ENCODE measurements around the gene CTLA4.

CTLA4 gene

DNA sequence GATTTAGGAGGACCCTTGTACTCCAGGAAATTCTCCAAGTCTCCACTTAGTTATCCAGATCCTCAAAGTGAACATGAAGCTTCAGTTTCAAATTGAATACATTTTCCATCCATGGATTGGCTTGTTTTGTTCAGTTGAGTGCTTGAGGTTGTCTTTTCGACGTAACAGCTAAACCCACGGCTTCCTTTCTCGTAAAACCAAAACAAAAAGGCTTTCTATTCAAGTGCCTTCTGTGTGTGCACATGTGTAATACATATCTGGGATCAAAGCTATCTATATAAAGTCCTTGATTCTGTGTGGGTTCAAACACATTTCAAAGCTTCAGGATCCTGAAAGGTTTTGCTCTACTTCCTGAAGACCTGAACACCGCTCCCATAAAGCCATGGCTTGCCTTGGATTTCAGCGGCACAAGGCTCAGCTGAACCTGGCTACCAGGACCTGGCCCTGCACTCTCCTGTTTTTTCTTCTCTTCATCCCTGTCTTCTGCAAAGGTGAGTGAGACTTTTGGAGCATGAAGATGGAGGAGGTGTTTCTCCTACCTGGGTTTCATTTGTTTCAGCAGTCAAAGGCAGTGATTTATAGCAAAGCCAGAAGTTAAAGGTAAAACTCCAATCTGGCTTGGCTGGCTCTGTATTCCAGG is at the start of gene CTLA4:
TSS of gene CTLA4 (plus strand) at position 211 of the 640 bp plus-strand sequence. CDS start at position 383, 172 bp downstream.
- DNase-seq (ENCODE audit: low read depth) = no peak

DNA sequence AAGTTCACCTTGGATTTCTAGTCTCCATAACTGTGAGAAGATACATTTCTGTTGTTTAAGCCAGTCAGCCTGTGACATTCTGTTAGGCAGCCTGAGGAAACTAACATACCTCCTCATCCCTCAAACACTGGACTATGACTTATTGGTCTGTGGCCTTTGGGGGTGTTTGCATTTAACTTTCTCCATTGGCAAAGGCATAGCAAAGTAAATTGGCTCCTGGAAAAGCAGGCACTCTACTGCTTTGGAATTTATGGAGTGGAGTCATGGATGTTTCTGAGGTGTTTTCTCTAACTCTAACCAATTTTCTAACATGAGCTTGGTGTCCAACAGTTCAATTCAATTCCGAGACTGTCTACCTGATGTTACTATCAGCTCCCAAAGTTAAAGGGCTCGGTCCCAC is 48.9 kb upstream of the CTLA4 start:
- DNase-seq (ENCODE audit: low read depth) = no peak

DNA sequence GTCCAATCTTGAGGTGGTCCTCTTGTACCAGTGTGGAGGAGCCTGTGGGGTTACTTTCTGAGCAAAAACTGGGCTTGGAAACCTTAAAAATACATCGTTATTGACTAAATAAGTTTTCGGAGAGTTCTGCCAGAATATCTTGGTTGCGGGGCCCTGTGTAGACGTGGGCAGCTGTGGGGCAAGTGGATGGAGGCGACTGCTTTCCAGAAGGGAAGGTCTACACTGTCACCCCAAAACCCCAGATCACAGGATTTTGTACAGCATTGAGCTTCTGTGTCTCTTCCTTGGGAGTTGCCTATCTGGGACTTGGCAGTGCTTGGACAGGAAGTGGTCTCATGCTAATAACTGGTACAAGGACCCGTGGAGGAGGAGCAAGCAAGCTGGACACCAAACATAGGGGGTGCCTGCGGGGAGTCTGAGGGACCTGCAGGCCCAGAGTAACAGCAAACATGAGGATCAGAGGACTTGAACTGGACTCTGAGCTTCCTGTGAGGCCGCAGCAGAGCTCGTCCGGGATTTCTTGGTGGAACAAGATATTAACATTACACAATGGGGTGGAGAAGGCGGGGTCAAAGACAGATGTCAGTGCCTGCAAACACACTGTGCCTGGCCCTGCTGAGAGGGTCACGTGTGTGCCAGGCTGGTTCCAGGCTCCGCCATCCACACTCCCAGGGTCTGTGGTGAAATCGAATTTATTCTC is 48.0 kb upstream of the CTLA4 start:
- DNase-seq (ENCODE audit: low read depth) = no peak

DNA sequence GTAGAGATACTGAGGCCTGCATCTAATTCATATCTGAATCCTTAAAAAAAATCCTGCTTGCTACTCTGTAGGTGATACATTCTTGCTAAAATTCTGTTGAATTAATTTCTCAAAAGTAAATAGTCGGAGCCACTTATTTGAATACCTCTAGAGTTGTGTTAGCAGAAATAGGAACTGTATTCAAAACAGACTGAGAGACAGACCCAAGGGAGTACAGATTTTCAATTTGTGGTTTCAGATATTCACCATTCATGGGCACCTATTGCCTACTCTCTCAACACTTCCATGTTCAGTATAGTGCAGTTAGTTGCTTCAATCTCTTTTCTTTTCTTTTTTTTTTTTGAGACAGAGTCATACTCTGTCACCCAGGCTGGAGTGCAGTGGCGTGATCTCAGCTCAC is 46.6 kb upstream of the CTLA4 start:
- DNase-seq (ENCODE audit: low read depth) = no peak

DNA sequence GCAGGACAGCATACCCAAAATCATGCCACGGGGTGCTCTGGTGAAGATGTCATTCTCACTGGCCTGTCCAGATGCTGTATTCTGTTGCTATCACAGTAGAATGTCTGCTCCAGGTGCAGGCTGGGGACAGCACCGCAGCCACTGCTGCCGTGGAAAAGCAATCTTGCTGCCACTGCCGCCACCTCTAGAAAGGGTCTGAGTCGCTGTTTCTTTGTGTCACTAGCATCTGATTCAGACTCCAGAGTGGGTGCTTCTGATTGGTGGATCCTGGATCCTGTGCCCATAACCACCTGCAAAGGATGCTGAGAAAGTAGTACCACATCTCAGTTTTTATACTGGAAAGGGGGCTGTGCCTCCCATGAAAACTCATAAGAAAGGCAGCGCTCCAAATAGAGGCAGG is 45.3 kb upstream of the CTLA4 start:
- DNase-seq (ENCODE audit: low read depth) = no peak

DNA sequence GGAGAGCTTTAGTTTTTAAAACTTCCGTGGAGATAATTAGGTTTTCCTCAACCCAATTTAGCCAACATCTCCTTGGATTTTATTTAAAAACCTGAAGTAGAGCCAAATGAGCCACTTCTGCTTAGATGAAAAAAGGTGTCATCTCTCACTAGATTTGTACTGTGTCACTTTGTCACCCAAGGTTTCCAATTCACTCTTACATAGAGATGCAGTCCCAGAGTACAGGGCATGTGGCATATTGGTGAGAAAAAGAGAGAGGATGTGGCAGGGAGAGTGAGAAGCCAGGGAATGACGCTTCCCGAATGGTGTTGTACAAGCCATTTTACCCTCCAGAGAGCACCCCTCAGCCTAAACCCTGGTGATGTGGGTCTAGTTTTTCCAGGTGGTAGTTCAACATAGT is 44.4 kb upstream of the CTLA4 start:
- no peak for DNase-seq (ENCODE audit: low read depth)

DNA sequence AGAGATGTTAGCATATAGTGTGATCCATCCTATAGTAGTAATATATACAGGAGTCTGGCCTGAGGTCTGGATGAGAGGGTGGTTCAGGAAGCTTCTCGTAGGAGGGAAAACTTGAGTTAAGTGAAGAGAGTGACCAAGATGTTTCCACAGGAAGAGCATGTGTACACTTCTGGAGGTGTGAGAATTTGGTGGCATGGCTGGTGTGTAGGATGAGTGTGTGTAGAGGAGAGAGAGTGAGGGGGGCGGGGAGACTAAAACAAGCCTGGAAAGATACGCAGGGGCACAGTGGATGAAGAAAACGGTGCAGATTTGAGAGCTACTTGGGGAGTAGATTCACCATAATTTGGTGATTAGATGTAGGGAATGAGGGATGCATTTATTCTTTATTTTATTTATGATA is 43.5 kb upstream of the CTLA4 start:
- no peak for DNase-seq (ENCODE audit: low read depth)

DNA sequence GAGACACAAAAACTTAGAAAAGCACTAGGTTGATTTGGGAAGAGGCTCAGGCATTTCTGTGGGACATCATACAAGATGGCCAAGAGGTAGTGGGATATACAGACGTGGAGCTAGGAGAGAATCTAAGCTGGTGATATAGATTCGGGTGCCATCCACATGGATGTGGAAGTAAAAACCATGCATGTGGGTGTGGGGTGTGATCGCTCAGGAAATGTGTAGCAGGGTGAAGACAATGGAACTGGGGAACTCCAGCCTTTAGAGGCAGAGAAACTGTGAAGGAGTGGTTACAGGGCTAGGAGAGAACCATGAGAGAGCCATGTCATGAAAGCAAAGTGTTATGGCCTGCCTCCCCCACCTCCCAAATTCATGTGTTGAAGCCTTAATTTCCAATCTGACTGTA is 43.0 kb upstream of the CTLA4 start:
- no peak for DNase-seq (ENCODE audit: low read depth)

DNA sequence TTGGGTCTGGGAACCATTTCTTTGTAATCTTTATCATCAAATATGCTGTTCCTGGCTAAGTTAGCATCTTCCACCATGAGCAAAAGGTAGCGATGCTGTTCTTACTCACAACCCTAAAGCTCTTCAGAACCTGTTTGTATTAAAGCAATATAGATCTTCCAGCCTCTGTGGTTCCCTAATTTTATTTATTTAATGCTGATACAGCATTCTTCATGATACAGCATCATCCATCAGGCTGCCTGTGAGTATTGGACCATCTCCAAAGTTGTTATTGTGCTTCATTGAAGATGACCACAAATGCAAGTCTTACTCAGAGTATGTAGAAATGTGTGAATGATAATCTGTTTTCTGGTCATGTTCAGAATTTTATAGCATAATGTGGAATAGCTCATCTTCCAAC is 40.9 kb upstream of the CTLA4 start:
- no peak for DNase-seq (ENCODE audit: low read depth)

DNA sequence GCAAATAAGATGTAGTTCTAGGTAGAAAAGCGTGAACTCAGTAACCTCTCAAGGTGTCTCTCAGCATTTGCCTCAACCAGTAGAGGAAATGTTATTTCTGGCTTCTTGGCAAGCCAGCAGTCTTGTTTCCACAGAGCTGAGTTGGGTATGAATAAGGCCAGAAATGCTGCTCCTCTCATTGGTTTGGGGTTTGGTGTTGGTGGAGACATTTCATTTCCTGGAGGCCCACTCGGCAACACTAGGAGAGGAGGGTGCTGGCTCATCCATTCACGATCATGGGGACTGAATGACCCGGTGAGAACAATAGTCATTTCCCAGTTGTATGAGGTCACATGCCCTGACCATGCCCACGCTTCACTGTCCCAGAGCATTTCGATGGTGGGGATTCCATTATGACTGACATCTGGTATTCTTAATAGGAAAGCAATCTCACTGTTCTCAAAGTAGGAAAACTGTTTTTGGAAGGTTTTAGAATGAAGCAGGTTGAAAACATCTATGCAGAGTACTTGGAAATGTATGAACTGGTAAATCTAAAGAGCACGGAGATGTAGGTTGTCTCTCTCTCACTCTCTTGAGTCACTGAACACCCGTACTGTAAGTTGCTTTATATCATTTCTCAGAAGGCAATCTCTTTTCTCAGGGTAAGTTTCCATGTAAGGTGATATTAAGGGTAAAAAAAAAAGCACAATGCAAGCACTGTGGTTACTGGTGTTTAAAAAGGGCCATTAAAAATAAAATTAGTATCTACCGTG is 37.1 kb upstream of the CTLA4 start:
- DNase-seq (ENCODE audit: low read depth) = no peak

DNA sequence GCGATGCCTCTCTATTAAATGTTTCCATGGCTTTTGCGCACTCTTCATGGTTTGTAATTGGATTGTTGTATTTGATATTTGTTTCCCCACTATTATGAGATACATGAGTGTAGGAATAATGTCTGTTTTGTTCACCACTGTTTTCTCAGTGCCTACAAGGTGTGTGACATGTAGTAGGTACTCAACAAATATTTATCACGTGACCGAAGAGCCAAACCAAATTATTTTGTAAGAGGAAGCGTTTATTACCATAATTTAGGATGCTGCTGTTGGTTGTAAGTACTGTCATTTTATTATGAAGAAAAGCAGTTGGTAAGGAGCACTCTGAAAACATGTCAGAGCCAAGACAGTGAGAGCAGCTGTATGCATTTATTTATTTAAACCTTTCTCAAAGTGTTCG is 32.2 kb upstream of the CTLA4 start:
- no peak for DNase-seq (ENCODE audit: low read depth)

DNA sequence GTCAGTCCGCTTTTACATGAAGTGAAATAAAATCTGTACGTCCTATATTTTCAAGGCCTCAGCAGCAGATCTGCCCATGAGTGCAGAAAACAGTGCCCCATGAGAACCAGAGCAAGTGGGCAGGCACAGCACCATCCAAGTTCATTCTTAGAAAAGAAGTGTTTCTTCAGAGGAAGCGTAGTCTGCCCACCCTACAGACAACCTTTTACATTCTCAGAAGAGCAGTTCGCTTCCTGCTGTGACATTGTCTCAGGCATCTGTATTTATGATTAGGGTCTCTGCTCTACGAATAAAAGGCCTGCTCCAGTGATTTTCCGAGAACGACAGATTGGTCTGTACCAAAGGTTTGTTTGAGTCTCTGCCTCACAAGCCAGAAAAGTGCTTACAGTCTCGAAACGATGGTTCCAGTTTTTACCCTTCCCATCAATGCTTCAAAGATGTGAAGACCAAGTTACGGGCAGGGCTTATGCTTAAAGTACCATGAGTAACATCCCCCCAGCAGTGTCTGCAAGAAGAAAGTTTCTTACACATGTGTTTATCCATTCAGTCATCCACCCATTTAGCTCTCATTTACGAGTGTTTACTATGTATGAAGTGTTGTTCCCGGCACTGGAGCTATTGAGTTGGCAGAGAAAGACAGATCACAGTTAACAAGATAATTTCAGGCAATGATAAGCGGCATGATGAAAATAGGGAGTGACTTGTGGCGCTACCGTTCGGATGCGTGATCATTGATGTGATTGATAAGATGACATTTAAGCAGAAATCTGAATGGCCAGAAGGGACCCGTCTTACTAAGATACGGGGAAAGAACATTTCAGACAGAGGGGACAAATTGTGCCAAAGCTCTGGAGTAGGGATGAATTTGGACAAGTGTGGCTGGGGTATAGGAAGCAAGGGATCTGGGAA is 31.4 kb upstream of the CTLA4 start:
- no peak for DNase-seq (ENCODE audit: low read depth)

DNA sequence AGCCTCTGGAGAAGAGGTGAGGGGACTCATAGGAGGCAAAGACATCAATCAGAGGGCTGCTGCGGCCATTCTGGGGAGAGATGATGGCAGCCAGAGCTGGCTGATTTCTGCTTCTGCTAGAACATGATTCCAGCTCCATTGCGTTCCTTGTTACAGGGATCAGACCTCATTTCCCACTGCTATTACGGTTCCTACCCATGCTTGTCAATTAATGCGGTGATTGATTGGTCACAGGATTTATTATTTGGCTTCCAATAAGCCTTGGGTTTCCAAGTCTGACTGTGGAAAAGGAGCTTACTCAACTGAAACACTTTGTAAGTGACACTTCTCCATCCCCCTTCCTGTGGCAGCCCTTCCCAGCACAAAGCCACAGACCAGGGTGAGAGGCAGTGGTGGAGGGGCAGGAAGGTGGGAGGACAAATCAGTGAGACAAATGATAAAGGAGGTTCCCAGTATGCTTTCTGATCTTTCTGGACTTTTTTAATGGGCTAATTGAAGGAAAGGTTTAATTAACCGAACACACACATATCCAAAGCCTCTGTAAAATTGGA is 26.8 kb upstream of the CTLA4 start:
- no peak for DNase-seq (ENCODE audit: low read depth)

DNA sequence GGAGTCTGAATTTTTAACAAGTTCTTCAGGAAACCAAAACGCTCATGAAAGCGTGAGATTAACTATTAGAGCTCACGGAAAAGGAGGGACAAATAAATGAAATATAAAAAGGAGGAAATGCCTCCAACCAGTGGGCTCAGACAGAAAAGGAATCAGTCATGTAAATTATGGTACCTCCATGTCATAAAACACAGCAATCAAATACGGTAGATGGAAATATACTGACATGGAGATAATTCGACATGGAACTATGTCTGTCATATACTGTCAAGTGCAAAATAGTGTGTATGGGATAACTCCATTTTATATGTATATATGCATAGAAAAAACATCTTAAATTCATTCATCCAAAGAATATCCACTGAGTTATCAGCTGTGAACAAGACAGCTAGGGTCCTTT is 25.9 kb upstream of the CTLA4 start:
- no peak for DNase-seq (ENCODE audit: low read depth)

DNA sequence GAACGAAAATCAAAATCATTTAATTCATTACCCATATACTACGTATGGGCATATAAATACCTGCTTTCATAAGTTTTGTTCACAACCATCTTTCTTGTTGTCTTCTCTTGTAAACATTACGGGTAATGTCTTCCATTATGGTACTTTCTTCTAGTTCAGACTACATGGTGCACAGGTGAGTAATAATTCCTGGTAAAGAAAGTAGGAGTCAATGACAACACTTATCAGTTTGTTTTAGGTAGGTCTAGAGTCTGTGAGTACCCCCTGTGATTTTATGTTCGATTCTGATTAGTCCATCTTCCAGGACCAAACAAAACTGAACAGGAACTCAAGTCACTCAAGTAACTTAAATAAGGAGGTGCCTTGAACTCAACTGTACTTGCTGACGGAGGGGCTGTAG is 25.2 kb upstream of the CTLA4 start:
- DNase-seq (ENCODE audit: low read depth) = no peak

DNA sequence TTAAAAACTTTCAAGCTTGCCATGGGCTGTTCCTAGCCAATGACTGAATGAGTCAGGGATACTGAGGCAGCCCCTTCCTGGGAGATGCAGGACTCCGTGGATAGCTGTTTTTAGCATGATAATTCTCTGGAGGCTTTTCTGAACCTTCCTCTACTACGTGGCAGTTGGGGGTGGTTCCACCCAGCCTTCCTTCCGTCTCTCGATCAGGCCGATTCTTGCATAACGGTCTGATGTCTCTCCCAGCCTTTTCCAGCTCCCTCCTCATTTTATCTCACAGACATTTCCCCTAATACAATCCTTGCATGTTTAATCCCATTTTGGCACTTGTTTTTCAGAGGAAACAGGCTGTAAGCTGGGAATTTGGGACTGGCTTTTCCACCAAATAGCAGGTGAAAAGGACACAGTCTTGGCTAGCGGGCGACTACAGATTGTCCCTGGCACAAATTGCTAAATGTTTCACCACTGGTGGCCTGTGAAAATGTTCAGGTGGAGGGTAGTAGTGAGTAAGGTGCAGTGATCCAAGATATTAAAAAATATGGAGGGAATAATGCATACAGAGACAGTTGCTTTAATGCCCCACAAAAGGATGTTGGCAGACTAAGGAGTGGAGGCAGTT is 21.0 kb upstream of the CTLA4 start:
- no peak for DNase-seq (ENCODE audit: low read depth)

DNA sequence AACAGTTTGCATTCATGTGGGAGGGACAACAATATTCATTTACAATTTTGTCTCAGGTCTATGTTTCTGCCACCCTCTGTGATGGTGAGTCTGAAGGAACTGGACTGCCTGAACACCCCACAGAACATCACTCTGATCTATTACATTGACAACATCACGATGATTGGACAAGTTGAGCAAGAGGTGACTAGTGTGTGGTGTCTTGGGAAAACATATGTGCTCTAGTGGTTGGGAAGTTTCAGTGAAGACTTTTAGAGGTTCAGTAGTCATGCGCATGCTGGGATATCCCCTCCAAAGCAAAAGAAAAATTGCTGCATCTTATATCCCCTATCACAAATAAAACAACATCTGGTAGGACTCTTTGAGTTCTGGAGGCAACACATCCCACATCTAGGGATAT is 18.6 kb upstream of the CTLA4 start:
- no peak for DNase-seq (ENCODE audit: low read depth)

DNA sequence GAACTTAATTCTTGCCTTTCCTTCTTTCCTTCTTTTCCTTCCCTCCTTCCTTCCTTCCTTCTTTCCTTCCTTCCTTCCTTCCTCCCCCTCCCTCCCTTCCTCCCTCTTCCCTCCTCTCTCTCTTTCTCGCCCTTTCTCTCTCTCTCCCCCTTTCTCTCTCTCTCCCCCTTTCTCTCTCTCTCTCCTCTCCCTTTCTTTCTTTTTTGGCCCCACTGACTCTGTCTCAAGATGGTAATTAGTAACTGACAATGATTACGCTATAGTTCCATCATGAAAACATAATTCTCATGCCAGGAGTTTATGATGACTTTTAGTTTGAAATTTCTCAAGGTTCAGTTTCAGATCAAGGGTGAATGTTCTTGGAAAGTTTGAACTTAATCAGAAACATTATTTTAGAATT is 14.8 kb upstream of the CTLA4 start:
- no peak for DNase-seq (ENCODE audit: low read depth)

DNA sequence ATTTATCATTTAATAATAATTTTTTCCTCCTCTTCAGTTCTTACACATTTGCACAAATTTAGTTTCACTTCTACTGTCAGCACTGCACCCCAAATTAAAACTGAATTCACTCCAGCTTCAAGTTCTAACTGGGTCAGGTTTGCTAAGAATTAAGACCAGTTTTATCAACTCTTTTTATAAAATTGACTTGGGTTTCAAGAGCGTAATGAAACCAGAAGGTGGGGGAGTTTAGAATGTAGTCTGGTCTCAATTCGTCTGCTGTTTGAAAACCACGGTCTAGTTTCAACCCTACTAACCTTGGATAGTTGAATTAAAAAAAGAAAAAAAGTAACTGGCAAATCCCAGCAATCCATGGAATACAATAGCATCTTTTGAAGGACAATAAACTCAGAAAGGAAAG is 14.3 kb upstream of the CTLA4 start:
- no peak for DNase-seq (ENCODE audit: low read depth)

DNA sequence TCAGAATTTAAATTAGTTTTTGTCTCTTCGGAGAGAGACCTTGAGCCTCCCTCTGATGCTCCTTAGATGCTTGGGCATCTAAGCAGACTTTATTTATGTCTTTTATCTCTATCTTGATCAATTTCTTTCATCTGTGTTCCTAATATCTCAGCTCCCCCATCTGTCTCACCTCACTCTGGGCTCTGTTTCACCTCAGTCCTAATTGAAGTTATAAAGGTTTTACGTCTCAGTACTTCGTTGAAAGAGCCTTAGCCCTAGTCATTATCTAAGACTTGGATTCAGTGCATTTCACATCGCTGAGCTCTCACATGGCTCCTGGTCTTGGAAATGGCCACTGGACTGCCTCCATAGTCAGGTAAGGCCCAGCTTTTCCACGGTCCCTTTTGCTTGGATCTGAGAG is 13.8 kb upstream of the CTLA4 start:
- no peak for DNase-seq (ENCODE audit: low read depth)

DNA sequence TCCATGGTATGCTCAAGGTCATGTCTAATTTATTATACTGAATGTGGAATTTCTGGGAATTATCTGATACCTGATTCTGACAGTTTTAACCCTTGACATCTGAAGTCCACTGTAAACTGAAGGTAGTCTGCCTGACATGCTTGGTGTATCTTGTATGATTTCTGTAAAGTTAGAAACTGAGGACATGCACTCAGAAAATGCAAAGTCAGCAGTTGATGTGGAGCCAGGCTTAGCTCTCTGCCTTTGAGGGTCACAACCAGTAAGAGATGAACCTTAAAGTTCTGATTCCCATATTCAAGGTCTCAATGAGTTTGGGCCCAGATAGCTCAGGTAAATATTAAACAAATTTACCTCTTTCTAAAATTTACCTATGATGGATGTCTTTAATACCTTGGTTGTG is 12.3 kb upstream of the CTLA4 start:
- DNase-seq (ENCODE audit: low read depth) = no peak

DNA sequence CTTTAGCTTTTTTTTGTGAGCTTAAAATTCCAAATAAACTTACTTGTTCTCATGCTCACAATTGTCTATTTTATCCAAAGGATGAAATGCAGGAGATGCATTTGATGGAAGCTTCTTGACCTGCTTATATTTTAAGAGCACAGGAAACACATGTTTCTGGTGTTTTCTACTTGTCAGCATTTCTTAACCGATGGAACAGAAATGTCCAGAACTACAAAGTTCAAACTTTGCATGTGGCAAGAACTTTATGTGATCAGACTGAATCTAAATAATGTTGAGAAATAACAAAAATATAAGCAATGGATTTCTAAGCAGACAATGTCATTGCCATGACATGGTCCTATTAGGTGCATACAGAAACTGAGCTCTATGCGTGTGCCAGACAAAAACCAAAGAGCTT is 9.9 kb upstream of the CTLA4 start:
- DNase-seq (ENCODE audit: low read depth) = no peak

All from GM04504 (cell line).